ENCODE measurements around the gene PRKN. TPM values are rescaled to one million over a fixed set of nuclear protein-coding genes. Genes with fewer than 3 reads are reported as not detected.

Gene PRKN
- total and polyA plus RNA-seq, 2 experiments from 2014 or later: 2.3 to 3.9 TPM

DNA sequence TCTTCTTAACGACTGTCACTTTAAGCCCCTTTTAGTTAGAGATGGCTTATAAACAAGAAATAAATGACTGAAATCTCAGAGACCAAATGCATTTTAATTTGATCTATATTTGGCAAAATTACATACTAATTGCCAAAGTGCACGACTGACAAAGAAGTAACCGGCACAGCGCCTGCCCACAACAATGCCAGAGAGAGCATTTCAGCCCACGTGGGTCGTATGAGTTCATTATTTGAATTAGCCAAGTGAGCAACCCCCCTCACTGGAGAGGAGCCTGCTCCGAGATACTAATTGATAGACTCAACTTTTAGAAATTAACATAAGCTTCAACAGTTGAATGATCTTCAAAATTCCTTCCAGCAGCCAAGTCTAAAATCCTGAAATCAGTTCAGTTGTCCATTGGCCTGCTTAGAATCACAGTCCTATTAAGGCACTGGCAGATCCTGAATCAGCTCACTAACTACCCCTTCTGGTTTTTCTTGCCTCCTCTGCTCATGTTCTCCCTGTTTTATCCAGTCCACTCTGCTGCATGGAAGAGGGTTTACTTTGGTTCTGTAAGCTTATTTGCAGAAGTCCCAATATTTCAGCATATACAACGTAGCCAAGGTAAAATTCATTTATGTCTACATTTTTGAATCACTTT, 934.6 kb downstream of the PRKN start:
- H3K9me2 ChIP-seq (replicated peaks; ENCODE audit: insufficient read depth): no peaks in the 10 kb centered on the region
- no peak overlapping the region for H3K27ac ChIP-seq
- H3K36me3 ChIP-seq (replicated peaks; ENCODE audit: insufficient read depth, low read depth): no peaks in the 10 kb centered on the region
- TF ChIP-seq EZH2 (IDR thresholded peaks at IDR 0.05; ENCODE audit: borderline replicate concordance): no peak
- H3K27me3 ChIP-seq: no peaks in the 10 kb centered on the region
- no peak overlapping the region for H3K4me3 ChIP-seq
- H3K9me3 ChIP-seq (ENCODE audit: low read depth): no peaks in the 10 kb centered on the region
- H3K4me1 ChIP-seq (ENCODE audit: insufficient read depth): no peaks in the 10 kb centered on the region
- WGBS (ENCODE audit: low lambda C conversion rate, missing lambda C conversion rate): 78% methylated on average over 8 of the region's 8 CpGs
- H3K79me2 ChIP-seq: no peaks in the 10 kb centered on the region
- DNase-seq (ENCODE audit: low spot score): no peak
- no peaks in the 10 kb centered on the region for H4K20me1 ChIP-seq (ENCODE audit: insufficient read depth, poor library complexity, severe bottlenecking)
- no peak overlapping the region for H3K4me2 ChIP-seq
- H2AFZ ChIP-seq: no peak overlapping the region

DNA sequence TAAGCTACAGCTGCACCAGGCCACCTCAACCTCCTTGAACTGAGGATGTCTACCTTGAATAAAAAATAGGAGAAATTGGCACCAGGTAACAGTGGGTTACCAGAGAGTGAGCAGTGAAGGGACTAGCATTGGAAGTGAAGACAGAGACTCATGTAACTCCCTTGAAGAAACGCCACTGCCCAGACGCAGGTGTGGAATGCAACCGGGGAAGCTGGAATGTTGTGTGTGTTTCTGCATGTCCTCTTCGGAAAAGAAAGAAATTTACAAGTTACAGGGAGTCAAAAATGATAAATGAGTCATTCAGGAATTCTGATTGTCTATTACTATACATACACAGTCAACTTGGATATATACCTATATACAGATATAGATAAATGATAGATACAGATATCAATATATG, 939.0 kb downstream of the PRKN start:
- H3K9me2 ChIP-seq (replicated peaks; ENCODE audit: insufficient read depth): no peaks in the 10 kb centered on the region
- TF ChIP-seq EZH2 (IDR thresholded peaks at IDR 0.05; ENCODE audit: borderline replicate concordance) (no peak), EZH2phosphoT487 (IDR thresholded peaks at IDR 0.05; ENCODE audit: low read depth, severe bottlenecking, unreplicated experiment) (no peak)
- TF ChIP-seq, protein P1, sequence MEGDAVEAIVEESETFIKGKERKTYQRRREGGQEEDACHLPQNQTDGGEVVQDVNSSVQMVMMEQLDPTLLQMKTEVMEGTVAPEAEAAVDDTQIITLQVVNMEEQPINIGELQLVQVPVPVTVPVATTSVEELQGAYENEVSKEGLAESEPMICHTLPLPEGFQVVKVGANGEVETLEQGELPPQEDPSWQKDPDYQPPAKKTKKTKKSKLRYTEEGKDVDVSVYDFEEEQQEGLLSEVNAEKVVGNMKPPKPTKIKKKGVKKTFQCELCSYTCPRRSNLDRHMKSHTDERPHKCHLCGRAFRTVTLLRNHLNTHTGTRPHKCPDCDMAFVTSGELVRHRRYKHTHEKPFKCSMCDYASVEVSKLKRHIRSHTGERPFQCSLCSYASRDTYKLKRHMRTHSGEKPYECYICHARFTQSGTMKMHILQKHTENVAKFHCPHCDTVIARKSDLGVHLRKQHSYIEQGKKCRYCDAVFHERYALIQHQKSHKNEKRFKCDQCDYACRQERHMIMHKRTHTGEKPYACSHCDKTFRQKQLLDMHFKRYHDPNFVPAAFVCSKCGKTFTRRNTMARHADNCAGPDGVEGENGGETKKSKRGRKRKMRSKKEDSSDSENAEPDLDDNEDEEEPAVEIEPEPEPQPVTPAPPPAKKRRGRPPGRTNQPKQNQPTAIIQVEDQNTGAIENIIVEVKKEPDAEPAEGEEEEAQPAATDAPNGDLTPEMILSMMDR (IDR thresholded peaks at IDR 0.05; ENCODE audit: poor library complexity): no peak
- 73% methylated on average over 4 of the region's 4 CpGs for WGBS (ENCODE audit: low lambda C conversion rate, missing lambda C conversion rate)

DNA sequence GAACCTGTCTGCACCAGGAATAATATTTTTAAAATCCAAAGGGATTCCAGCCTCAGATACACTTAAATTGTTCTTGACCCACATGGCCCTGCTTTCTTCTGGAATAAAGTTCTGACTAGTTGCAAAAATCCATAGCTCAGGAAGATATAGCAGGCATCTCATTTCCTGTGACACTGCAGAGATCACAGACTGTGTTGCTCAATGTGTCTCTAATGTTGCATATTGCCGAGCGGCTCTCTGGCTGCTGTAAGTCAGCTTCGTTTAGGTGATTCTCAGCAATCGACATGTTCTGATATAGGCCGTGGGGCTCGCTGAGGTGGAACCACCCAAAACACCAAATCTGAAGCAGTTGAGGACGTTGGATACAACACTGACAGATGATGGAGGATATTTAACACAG, 955.4 kb downstream of the PRKN start:
- H3K27me3 ChIP-seq: no peaks in the 10 kb centered on the region
- no peaks in the 10 kb centered on the region for H3K79me2 ChIP-seq
- H2AFZ ChIP-seq: no peak overlapping the region
- WGBS (ENCODE audit: low lambda C conversion rate, missing lambda C conversion rate): 81% methylated on average over 7 of the region's 7 CpGs
- no peak for TF ChIP-seq EZH2 (IDR thresholded peaks at IDR 0.05; ENCODE audit: borderline replicate concordance)
- TF ChIP-seq, protein P1 (IDR thresholded peaks at IDR 0.05; ENCODE audit: poor library complexity): no peak
- no peaks in the 10 kb centered on the region for H3K9me2 ChIP-seq (replicated peaks; ENCODE audit: insufficient read depth)
- DNase-seq (ENCODE audit: low spot score): no peak
- H3K27ac ChIP-seq: no peak overlapping the region
- H3K4me1 ChIP-seq (ENCODE audit: insufficient read depth): no peaks in the 10 kb centered on the region
- no peaks in the 10 kb centered on the region for H3K9me3 ChIP-seq (ENCODE audit: low read depth)
- no peaks in the 10 kb centered on the region for H4K20me1 ChIP-seq (ENCODE audit: insufficient read depth, poor library complexity, severe bottlenecking)
- H3K36me3 ChIP-seq (replicated peaks; ENCODE audit: insufficient read depth, low read depth): no peaks in the 10 kb centered on the region
- H3K4me3 ChIP-seq: no peak overlapping the region
- H3K4me2 ChIP-seq: no peak overlapping the region

More for the DNA sequence above, 939.0 kb downstream of the PRKN start:
- DNase-seq (ENCODE audit: low spot score): no peak
- Histone ChIP-seq H3K27me3 (no peaks in the 10 kb centered on the region), H4K20me1 (ENCODE audit: insufficient read depth, poor library complexity, severe bottlenecking) (no peaks in the 10 kb centered on the region), H3K9me3 (ENCODE audit: low read depth) (no peaks in the 10 kb centered on the region), H3K27ac (no peak overlapping the region), H3K4me3 (no peak overlapping the region), H3K4me2 (no peak overlapping the region), H3K36me3 (replicated peaks; ENCODE audit: insufficient read depth, low read depth) (no peaks in the 10 kb centered on the region), H3K79me2 (no peaks in the 10 kb centered on the region), H2AFZ (no peak overlapping the region), H3K4me1 (ENCODE audit: insufficient read depth) (no peaks in the 10 kb centered on the region)

DNA sequence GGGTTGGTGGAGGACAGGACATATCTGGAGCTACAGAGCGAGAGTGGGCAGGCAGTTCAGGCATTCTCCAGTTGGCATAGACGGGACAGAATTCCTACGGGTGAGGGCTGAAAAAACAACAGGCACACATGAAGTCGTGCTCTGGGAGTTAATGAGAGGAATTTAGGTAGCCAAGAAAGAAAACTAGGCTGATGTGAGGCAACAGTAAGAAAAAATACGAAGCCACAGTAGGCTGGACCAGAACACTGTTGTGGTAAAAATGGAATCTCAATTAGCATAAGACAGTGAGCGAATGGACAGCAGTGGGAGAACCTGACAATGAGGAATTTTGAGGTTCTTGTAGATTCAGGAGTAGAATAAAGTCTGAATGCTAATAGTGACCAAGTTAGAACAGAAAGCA, 965.6 kb downstream of the PRKN start:
- no peak for DNase-seq (ENCODE audit: low spot score)
- WGBS (ENCODE audit: low lambda C conversion rate, missing lambda C conversion rate): 90% methylated on average over 6 of the region's 6 CpGs

More for the DNA sequence above, 965.6 kb downstream of the PRKN start:
- no peaks in the 10 kb centered on the region for H3K36me3 ChIP-seq (replicated peaks; ENCODE audit: insufficient read depth, low read depth)
- H3K27ac ChIP-seq: no peak overlapping the region
- H2AFZ ChIP-seq: no peak overlapping the region
- H3K4me1 ChIP-seq (ENCODE audit: insufficient read depth): no peaks in the 10 kb centered on the region
- H3K27me3 ChIP-seq: no peaks in the 10 kb centered on the region
- TF ChIP-seq EZH2phosphoT487 (IDR thresholded peaks at IDR 0.05; ENCODE audit: low read depth, severe bottlenecking, unreplicated experiment): no peak
- TF ChIP-seq EZH2 (IDR thresholded peaks at IDR 0.05; ENCODE audit: borderline replicate concordance): no peak
- TF ChIP-seq, protein P1 (IDR thresholded peaks at IDR 0.05; ENCODE audit: poor library complexity): no peak
- no peaks in the 10 kb centered on the region for H3K9me2 ChIP-seq (replicated peaks; ENCODE audit: insufficient read depth)
- no peaks in the 10 kb centered on the region for H3K79me2 ChIP-seq
- no peak overlapping the region for H3K4me2 ChIP-seq
- no peak overlapping the region for H3K4me3 ChIP-seq
- no peaks in the 10 kb centered on the region for H4K20me1 ChIP-seq (ENCODE audit: insufficient read depth, poor library complexity, severe bottlenecking)
- no peaks in the 10 kb centered on the region for H3K9me3 ChIP-seq (ENCODE audit: low read depth)
